G401.6 (cell line): ENCODE data around the gene EMC9.

Experiments used
- FAIRE-seq: peaks from 2 replicates; lab custom pipeline; 2012; peaks lifted over from hg19 to GRCh38; lab: Jason Lieb, UNC

Gene EMC9

GRCh38 chr14:24131549-24131966, 9.8 kb downstream of the EMC9 start:
- FAIRE-seq = no peak

GRCh38 chr14:24130717-24131548, 10.5 kb downstream of the EMC9 start:
- no peak for FAIRE-seq

- FAIRE-seq = no peak
Measured at GRCh38 chr14:24130380-24130716, 11.0 kb downstream of the EMC9 start, which contains the start of gene FITM1. Gene FITM1 (plus strand): TSS chr14:24130659. CDS start chr14:24131564, 905 bp downstream.

- FAIRE-seq = no peak
Measured at GRCh38 chr14:24129410-24129998, 11.9 kb downstream of the EMC9 start.

- FAIRE-seq = no peak
Measured at GRCh38 chr14:24127673-24128072, 13.7 kb downstream of the EMC9 start.

GRCh38 chr14:24126939-24127338, 14.5 kb downstream of the EMC9 start:
- FAIRE-seq = no peak

- no peak for FAIRE-seq
Measured at GRCh38 chr14:24123424-24124417, 17.7 kb downstream of the EMC9 start.

GRCh38 chr14:24122898-24123297, 18.5 kb downstream of the EMC9 start:
- FAIRE-seq = no peak

- FAIRE-seq = no peak
Measured at GRCh38 chr14:24122416-24122815, 19.0 kb downstream of the EMC9 start.

GRCh38 chr14:24121210-24121609, 20.2 kb downstream of the EMC9 start:
- FAIRE-seq = no peak

- FAIRE-seq = no peak
Measured at GRCh38 chr14:24119691-24120090, 21.7 kb downstream of the EMC9 start.

- FAIRE-seq = no peak
Measured at GRCh38 chr14:24117179-24117578, 24.2 kb downstream of the EMC9 start.

- FAIRE-seq = no peak
Measured at GRCh38 chr14:24116128-24116814, 25.1 kb downstream of the EMC9 start.

GRCh38 chr14:24115422-24116127, 25.8 kb downstream of the EMC9 start:
- no peak for FAIRE-seq

GRCh38 chr14:24114532-24115421, 26.6 kb downstream of the EMC9 start, which contains the start of the genes DCAF11 and NRL:
Gene DCAF11 (plus strand): TSS chr14:24114777. CDS start chr14:24115595, 818 bp downstream.
Gene NRL (minus strand): TSS chr14:24114949. CDS start chr14:24082848, 32,101 bp downstream.
- FAIRE-seq = peak; percentile 98

- no peak for FAIRE-seq
Measured at GRCh38 chr14:24113801-24114531, 27.4 kb downstream of the EMC9 start.

GRCh38 chr14:24113379-24113800, 28.0 kb downstream of the EMC9 start:
- FAIRE-seq = no peak

GRCh38 chr14:24110523-24110922, 30.9 kb downstream of the EMC9 start:
- no peak for FAIRE-seq

GRCh38 chr14:24110060-24110459, 31.3 kb downstream of the EMC9 start:
- FAIRE-seq = no peak
